ENCODE measurements around the gene EPB41L1. TPM values are rescaled to one million over a fixed set of nuclear protein-coding genes. Genes with fewer than 3 reads are reported as not detected.

Gene EPB41L1
- polyA plus RNA-seq, 1 donor (not counting 4 experiments of a cell fraction or from before 2014, with no cell fraction given), result 1.2 TPM

DNA sequence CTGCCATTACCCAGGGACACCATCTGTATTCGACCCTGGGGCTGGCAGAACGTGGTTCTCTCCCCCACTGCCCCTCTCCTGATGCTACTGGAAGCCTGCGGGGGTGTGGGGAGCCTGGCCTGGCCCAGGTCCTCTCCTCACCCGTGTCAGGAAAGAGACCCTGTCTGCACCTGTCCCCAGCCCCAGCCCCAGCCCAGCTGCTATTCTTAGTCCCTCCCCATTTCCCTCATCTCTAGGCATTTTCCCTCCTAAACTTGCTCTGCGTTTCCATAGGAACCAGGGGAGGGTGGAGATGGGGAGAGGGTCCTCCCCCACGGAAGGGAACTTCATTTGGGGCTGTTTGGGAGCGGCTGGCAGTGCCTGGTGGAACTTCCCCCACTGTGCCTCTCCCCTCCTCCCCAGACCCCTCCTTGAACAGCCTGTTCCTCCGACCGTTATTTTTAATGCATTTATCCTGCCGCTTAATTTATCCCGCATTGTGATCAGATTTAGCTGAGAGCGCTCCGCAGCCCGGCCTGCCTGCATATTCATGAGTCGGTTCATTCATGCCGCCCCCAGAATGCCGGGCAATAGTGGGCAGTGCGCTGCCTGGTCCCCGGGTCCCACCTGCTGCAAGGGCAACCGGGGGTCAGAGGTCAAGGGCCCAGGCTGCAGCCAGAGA is 119.8 kb downstream of the EPB41L1 start:
- H3K4me2 ChIP-seq (ENCODE audit: control insufficient read depth, extremely low read depth, insufficient read depth, low read depth, low read length), result no peak overlapping the region
- H3K4me3 ChIP-seq (ENCODE audit: control insufficient read depth in 2 of 3, extremely low read depth in 1 of 3, insufficient read depth in 2 of 3, low read depth in 1 of 3, low read length in 3 of 3), result no peak overlapping the region
- dilution Hi-C loops (cut with MboI; ENCODE audit: extremely low pct_ligation_motif_present, low sequenced_read_pairs), result no loop called here
- H3K27me3 ChIP-seq (ENCODE audit: control insufficient read depth, extremely low read depth, insufficient read depth, low read length), result no peaks in the 10 kb centered on the region
- no peak overlapping the region for H3K27ac ChIP-seq (ENCODE audit: control insufficient read depth, insufficient read depth, low read length)
- TF ChIP-seq EZH2 (IDR thresholded peaks at IDR 0.05; ENCODE audit: low read length), result no peak
- H3K9me1 ChIP-seq (ENCODE audit: control insufficient read depth, extremely low read depth, insufficient read depth, low read length), result no peaks in the 10 kb centered on the region
- no peaks in the 10 kb centered on the region for H4K20me1 ChIP-seq (ENCODE audit: control insufficient read depth, extremely low read depth, insufficient read depth, low read length)
- H3K4me1 ChIP-seq (ENCODE audit: control insufficient read depth, extremely low read depth, insufficient read depth, low read length), result no peaks in the 10 kb centered on the region
- no peak overlapping the region for H3K9ac ChIP-seq (ENCODE audit: control insufficient read depth, extremely low read depth, insufficient read depth, low read length)
- no peaks in the 10 kb centered on the region for H3K36me3 ChIP-seq (ENCODE audit: control insufficient read depth in 2 of 2, extremely low read depth in 1 of 2, insufficient read depth in 2 of 2, low read length in 2 of 2)
- DNase-seq (ENCODE audit: low read depth, low spot score) (no peak), FAIRE-seq (no peak)
- H3K79me2 ChIP-seq (ENCODE audit: control insufficient read depth, insufficient read depth, low read length), result no peaks in the 10 kb centered on the region
- H2AFZ ChIP-seq (ENCODE audit: control insufficient read depth, low read length), result no peak overlapping the region
- H3K9me3 ChIP-seq (ENCODE audit: control insufficient read depth, low read depth, low read length), result no peaks in the 10 kb centered on the region

DNA sequence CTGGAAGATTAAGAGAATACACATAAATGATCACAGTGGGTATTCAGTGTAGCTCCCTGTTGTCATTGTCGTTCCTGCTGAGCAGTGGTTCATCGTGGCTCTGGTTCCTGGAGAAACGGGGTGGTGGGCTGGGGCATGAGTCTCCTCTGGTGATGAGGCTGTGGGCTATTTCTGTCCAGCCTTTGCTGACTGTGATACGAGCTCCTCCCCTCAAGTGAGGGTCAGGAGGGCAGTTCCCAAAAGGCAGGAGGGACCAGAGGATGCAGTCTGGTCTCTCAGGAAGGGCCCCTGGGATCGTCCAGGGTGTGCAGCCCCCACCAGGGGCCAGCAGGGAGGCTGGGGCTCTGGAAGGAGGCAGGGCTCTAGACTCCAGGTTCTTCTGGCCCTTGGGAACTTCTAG is 120.5 kb downstream of the EPB41L1 start:
- H3K79me2 ChIP-seq (ENCODE audit: control insufficient read depth, insufficient read depth, low read length), result no peaks in the 10 kb centered on the region
- no peak overlapping the region for H3K9ac ChIP-seq (ENCODE audit: control insufficient read depth, extremely low read depth, insufficient read depth, low read length)
- no peaks in the 10 kb centered on the region for H3K36me3 ChIP-seq (ENCODE audit: control insufficient read depth in 2 of 2, extremely low read depth in 1 of 2, insufficient read depth in 2 of 2, low read length in 2 of 2)
- H3K4me2 ChIP-seq (ENCODE audit: control insufficient read depth, extremely low read depth, insufficient read depth, low read depth, low read length), result no peak overlapping the region
- no peak for DNase-seq (ENCODE audit: low read depth, low spot score)
- no peaks in the 10 kb centered on the region for H3K4me1 ChIP-seq (ENCODE audit: control insufficient read depth, extremely low read depth, insufficient read depth, low read length)
- no peak for FAIRE-seq
- no peaks in the 10 kb centered on the region for H3K9me1 ChIP-seq (ENCODE audit: control insufficient read depth, extremely low read depth, insufficient read depth, low read length)
- dilution Hi-C loops (cut with MboI; ENCODE audit: extremely low pct_ligation_motif_present, low sequenced_read_pairs), result no loop called here
- no peaks in the 10 kb centered on the region for H4K20me1 ChIP-seq (ENCODE audit: control insufficient read depth, extremely low read depth, insufficient read depth, low read length)
- H3K9me3 ChIP-seq (ENCODE audit: control insufficient read depth, low read depth, low read length), result no peaks in the 10 kb centered on the region
- TF ChIP-seq, protein P1, sequence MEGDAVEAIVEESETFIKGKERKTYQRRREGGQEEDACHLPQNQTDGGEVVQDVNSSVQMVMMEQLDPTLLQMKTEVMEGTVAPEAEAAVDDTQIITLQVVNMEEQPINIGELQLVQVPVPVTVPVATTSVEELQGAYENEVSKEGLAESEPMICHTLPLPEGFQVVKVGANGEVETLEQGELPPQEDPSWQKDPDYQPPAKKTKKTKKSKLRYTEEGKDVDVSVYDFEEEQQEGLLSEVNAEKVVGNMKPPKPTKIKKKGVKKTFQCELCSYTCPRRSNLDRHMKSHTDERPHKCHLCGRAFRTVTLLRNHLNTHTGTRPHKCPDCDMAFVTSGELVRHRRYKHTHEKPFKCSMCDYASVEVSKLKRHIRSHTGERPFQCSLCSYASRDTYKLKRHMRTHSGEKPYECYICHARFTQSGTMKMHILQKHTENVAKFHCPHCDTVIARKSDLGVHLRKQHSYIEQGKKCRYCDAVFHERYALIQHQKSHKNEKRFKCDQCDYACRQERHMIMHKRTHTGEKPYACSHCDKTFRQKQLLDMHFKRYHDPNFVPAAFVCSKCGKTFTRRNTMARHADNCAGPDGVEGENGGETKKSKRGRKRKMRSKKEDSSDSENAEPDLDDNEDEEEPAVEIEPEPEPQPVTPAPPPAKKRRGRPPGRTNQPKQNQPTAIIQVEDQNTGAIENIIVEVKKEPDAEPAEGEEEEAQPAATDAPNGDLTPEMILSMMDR (optimal IDR thresholded peaks at IDR 0.05 in 1 of 3, IDR thresholded peaks at IDR 0.05 in 1 of 3, conservative IDR thresholded peaks at IDR 0.05 in 1 of 3; ENCODE audit: extremely low read depth in 1 of 3, insufficient read depth in 2 of 3, low read length in 3 of 3), result no peak
- TF ChIP-seq EZH2 (IDR thresholded peaks at IDR 0.05; ENCODE audit: low read length), result no peak
- H3K27ac ChIP-seq (ENCODE audit: control insufficient read depth, insufficient read depth, low read length), result no peak overlapping the region
- H3K4me3 ChIP-seq (ENCODE audit: control insufficient read depth in 2 of 3, extremely low read depth in 1 of 3, insufficient read depth in 2 of 3, low read depth in 1 of 3, low read length in 3 of 3), result no peak overlapping the region
- H2AFZ ChIP-seq (ENCODE audit: control insufficient read depth, low read length), result no peak overlapping the region
- H3K27me3 ChIP-seq (ENCODE audit: control insufficient read depth, extremely low read depth, insufficient read depth, low read length), result no peaks in the 10 kb centered on the region
